H1 (cell line): ENCODE data around the gene PRKAB2. TPM values are rescaled to one million over a fixed set of nuclear protein-coding genes. Genes with fewer than 3 reads are reported as not detected.
"Not testable (repeated sequence)": the region's sequence is repeated elsewhere in the genome, so short reads cannot be mapped to it uniquely, and the experiment has no call there.

Experiments used
- CTCF ChIA-PET: fragments of 300-600 bp; sonication (Branson Sonifier 250); formaldehyde crosslinking; loops from one replicate; lab custom pipeline; 2021; ENCODE audit not compliant: partially characterized antibody; lab: Charles Lee
- POLR2A ChIA-PET: fragments of 300-600 bp; sonication (Branson Sonifier 250); formaldehyde crosslinking; loops from one replicate; lab custom pipeline; 2021; ENCODE audit warnings: inconsistent platforms; ENCODE audit not compliant: partially characterized antibody; lab: Charles Lee
- DNase-seq, 2 experiments: peaks; one replicate each; pipeline versions ENCODE4 v3.0.0 to v3.0.0-alpha.2; 2010 to 2022; ENCODE audit warnings: low spot score in 2 of 2, low read depth in 1 of 2, mixed read lengths in 1 of 2
- FAIRE-seq: peaks from 2 replicates; lab custom pipeline; 2011; peaks lifted over from hg19 to GRCh38; lab: Jason Lieb, UNC
- H2AFZ ChIP-seq: 2 replicates; pipeline ENCODE4 v1.8.1; 2012; ENCODE audit warnings: low read length, inconsistent platforms
- H2AK5ac ChIP-seq: 2 replicates; pipeline ENCODE4 v1.6.1; 2013; ENCODE audit warnings: low read depth, low read length
- H2BK120ac ChIP-seq: replicated peaks from 2 replicates; pipeline ENCODE3; 2013; ENCODE audit warnings: low read depth, low read length, inconsistent platforms
- H2BK12ac ChIP-seq: 2 replicates; pipeline ENCODE4 v1.6.1; 2013; ENCODE audit warnings: low read depth, low read length
- H2BK15ac ChIP-seq: 2 replicates; pipeline ENCODE4 v1.6.1; 2013; ENCODE audit warnings: low read length
- H2BK20ac ChIP-seq: 2 replicates; pipeline ENCODE4 v1.6.1; 2013; ENCODE audit warnings: low read length
- H2BK5ac ChIP-seq: 2 replicates; pipeline ENCODE4 v1.6.1; 2013; ENCODE audit warnings: low read depth, low read length
- H3K14ac ChIP-seq: 2 replicates; pipeline ENCODE4 v1.6.1; 2013; ENCODE audit warnings: inconsistent platforms; ENCODE audit not compliant: insufficient read length
- H3K18ac ChIP-seq: 2 replicates; pipeline ENCODE4 v1.6.1; 2013; ENCODE audit warnings: low read length; ENCODE audit errors: extremely low read depth
- H3K23ac ChIP-seq: 2 replicates; pipeline ENCODE4 v1.6.1; 2013; ENCODE audit warnings: inconsistent platforms; ENCODE audit not compliant: insufficient read length
- H3K23me2 ChIP-seq: 2 replicates; pipeline ENCODE4 v1.6.1; 2013; ENCODE audit warnings: low read depth, low read length
- H3K27ac ChIP-seq: 2 replicates; pipeline ENCODE4 v1.6.1; 2011; ENCODE audit warnings: low read depth, low read length, inconsistent platforms
- H3K27me3 ChIP-seq, 4 experiments: replicated peaks in 1 of 4; 1 replicate in 1 of 4; 2 replicates in 3 of 4; pipeline versions ENCODE4 v1.6.1 to v1.8.1; 2011 to 2013; ENCODE audit warnings: low read length in 3 of 4, mild to moderate bottlenecking in 3 of 4, inconsistent platforms in 2 of 4, mixed read lengths in 2 of 4, moderate library complexity in 1 of 4; ENCODE audit not compliant: control insufficient read depth in 3 of 4, insufficient read depth in 3 of 4; ENCODE audit errors: extremely low read depth in 1 of 4
- H3K36me3 ChIP-seq, 4 experiments: 2 replicates each; pipeline versions ENCODE4 v1.6.1 to v1.8.1; 2011 to 2013; ENCODE audit warnings: mild to moderate bottlenecking in 4 of 4, low read length in 3 of 4, moderate library complexity in 2 of 4, control low read depth in 1 of 4, inconsistent platforms in 1 of 4; ENCODE audit not compliant: insufficient read depth in 4 of 4, control insufficient read depth in 2 of 4
- H3K4ac ChIP-seq: replicated peaks from 2 replicates; pipeline ENCODE3; 2013; ENCODE audit warnings: low read length, low read depth, mixed read lengths, inconsistent platforms; ENCODE audit not compliant: insufficient read length
- H3K4me1 ChIP-seq, 4 experiments: replicated peaks in 1 of 4; 1 replicate in 1 of 4; 2 replicates in 3 of 4; pipeline versions ENCODE4 v1.6.1 to v1.8.1; 2011 to 2013; ENCODE audit warnings: low read length in 3 of 4, inconsistent platforms in 2 of 4, mixed read lengths in 1 of 4; ENCODE audit not compliant: insufficient read depth in 4 of 4, control insufficient read depth in 3 of 4
- H3K4me2 ChIP-seq, 2 experiments: 2 replicates each; pipeline versions ENCODE4 v1.6.1 to v1.8.1; 2011 to 2013; ENCODE audit warnings: low read depth in 2 of 2, low read length in 2 of 2, control low read depth in 1 of 2, inconsistent platforms in 1 of 2, mild to moderate bottlenecking in 1 of 2; ENCODE audit not compliant: insufficient read depth in 1 of 2
- H3K4me3 ChIP-seq, 4 experiments: fragments of 200-600, 300-600 bp in 1 of 4; sonication (generic), shearing (Covaris generic), sonication (Bioruptor Twin) in 1 of 4; 2 replicates each; pipeline versions ENCODE4 v1.5.1 to v1.8.1; 2011 to 2016; ENCODE audit warnings: low read length in 4 of 4, low read depth in 3 of 4, control low read depth in 2 of 4, inconsistent platforms in 2 of 4, mild to moderate bottlenecking in 2 of 4, mixed read lengths in 1 of 4, moderate library complexity in 1 of 4; ENCODE audit not compliant: insufficient read depth in 2 of 4; ENCODE audit errors: extremely low read depth in 1 of 4
- H3K56ac ChIP-seq: replicated peaks from 2 replicates; pipeline ENCODE3; 2013; ENCODE audit warnings: low read depth, mild to moderate bottlenecking, mixed read lengths, low read length, inconsistent platforms; ENCODE audit not compliant: insufficient read length
- H3K79me1 ChIP-seq: 2 replicates; pipeline ENCODE4 v1.6.1; 2013; ENCODE audit warnings: low read depth, low read length, control low read depth
- H3K79me2 ChIP-seq, 2 experiments: 2 replicates each; pipeline versions ENCODE4 v1.6.1 to v1.8.1; 2012 to 2013; ENCODE audit warnings: low read length in 2 of 2, mild to moderate bottlenecking in 2 of 2, inconsistent platforms in 1 of 2; ENCODE audit not compliant: insufficient read depth in 2 of 2, control insufficient read depth in 1 of 2
- H3K9ac ChIP-seq, 4 experiments: replicated peaks in 1 of 4; 1 replicate in 1 of 4; 2 replicates in 3 of 4; pipeline versions ENCODE4 v1.6.1 to v1.8.1; 2011 to 2013; ENCODE audit warnings: low read depth in 3 of 4, low read length in 3 of 4, control low read depth in 2 of 4, mild to moderate bottlenecking in 2 of 4, moderate library complexity in 2 of 4, inconsistent platforms in 1 of 4; ENCODE audit errors: extremely low read depth in 1 of 4
- H3K9me3 ChIP-seq, 2 experiments: 2 replicates each; pipeline versions ENCODE4 v1.6.1 to v1.8.1; 2012 to 2013; ENCODE audit warnings: mild to moderate bottlenecking in 2 of 2, moderate library complexity in 2 of 2, control low read depth in 1 of 2, inconsistent platforms in 1 of 2, low read depth in 1 of 2, low read length in 1 of 2, mixed read lengths in 1 of 2; ENCODE audit not compliant: insufficient read depth in 2 of 2
- H4K20me1 ChIP-seq, 2 experiments: replicated peaks in 1 of 2; 2 replicates each; pipeline versions ENCODE3 to v1.8.1; 2011 to 2013; ENCODE audit warnings: inconsistent platforms in 2 of 2, low read length in 2 of 2, mild to moderate bottlenecking in 1 of 2; ENCODE audit not compliant: insufficient read depth in 2 of 2, control insufficient read depth in 1 of 2
- H4K5ac ChIP-seq: 2 replicates; pipeline ENCODE4 v1.6.1; 2013; ENCODE audit warnings: low read length, low read depth, mixed read lengths, inconsistent platforms; ENCODE audit not compliant: insufficient read length
- H4K8ac ChIP-seq: 2 replicates; pipeline ENCODE4 v1.8.0; 2013; ENCODE audit warnings: mild to moderate bottlenecking, moderate library complexity, low read length, inconsistent platforms; ENCODE audit not compliant: insufficient read depth; ENCODE audit errors: extremely low read depth
- H4K91ac ChIP-seq: replicated peaks from 2 replicates; pipeline ENCODE3; 2013; ENCODE audit warnings: low read length, mixed read lengths, inconsistent platforms; ENCODE audit not compliant: insufficient read length
- WGBS, 2 experiments: shearing (Covaris generic) in 1 of 2; methylation state at CpG; one replicate each; pipeline versions ENCODE4 v1.1.6 to v1.1.7; 2013 to 2015; ENCODE audit warnings: low lambda C conversion rate in 2 of 2, mixed read lengths in 2 of 2, inconsistent platforms in 1 of 2, low coverage in 1 of 2, missing lambda C conversion rate in 1 of 2; ENCODE audit not compliant: insufficient replicate concordance in 2 of 2, insufficient coverage in 1 of 2, insufficient read length in 1 of 2; ENCODE audit errors: extremely low coverage in 1 of 2, missing lambda C conversion rate in 1 of 2; 5-methylcytosine and 5-hydroxymethylcytosine counted together
- polyA plus RNA-seq, 7 experiments: library from polyadenylated mRNA; depleted of rRNA in 3 of 7; stranded (reverse) in 5 of 7; unstranded in 2 of 7; fragments of >200 nt in 5 of 7; fragments of 200-250 nt in 2 of 7; gene quantifications; 1 replicate in 5 of 7; 2 replicates in 1 of 7; 4 replicates in 1 of 7; pipeline versions ENCODE4 v1.2.1 to v1.2.3, GENCODE V29; 2011 to 2013; ENCODE audit warnings: missing spikeins in 2 of 7, mixed read lengths in 2 of 7
- total RNA-seq: library from RNA; stranded (reverse); fragmentation: NEBNext Ultra II Directional; extraction: Animal tissue kit (Norgen Biotek cat#: 25700); gene quantifications from 2 replicates; pipeline ENCODE4 v1.2.1, GENCODE V29; 2021

The PRKAB2 gene
- total and polyA plus RNA-seq, 2 of the 8 experiments (the other 6 are each of a cell fraction or from before 2014, with no cell fraction given), result 15.0 to 18.9 TPM

DNA sequence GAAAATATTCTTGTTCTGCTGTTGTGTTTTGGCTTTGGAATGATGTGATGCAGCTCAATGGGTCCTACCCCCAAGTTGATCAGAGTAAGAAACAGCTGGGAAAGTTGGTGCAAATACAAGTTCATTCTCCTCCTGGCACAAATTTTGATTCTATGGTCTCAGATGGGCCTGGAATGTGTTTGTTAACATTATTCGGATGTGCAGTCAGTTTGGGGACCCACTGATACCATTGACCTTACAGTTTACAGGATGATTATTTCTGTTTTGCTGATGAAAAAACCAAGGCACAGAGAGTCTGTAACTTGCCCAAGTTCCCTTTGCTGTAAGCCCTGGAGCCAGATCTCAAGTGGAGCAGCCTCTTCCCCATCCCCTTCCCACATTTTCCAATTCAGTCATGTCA lies 41.5 kb downstream of the PRKAB2 start:
- H3K36me3 ChIP-seq, H3K18ac ChIP-seq, H4K20me1 ChIP-seq, CTCF ChIA-PET, H3K4me3 ChIP-seq, H3K9ac ChIP-seq, H3K27ac ChIP-seq, DNase-seq, H4K5ac ChIP-seq, H3K4ac ChIP-seq, H4K91ac ChIP-seq, H3K79me2 ChIP-seq, H2AK5ac ChIP-seq, H2BK15ac ChIP-seq, H2BK5ac ChIP-seq, H3K4me1 ChIP-seq, H3K14ac ChIP-seq, H4K8ac ChIP-seq, H3K27me3 ChIP-seq, FAIRE-seq, H2BK20ac ChIP-seq, H2BK120ac ChIP-seq, H3K79me1 ChIP-seq, H2BK12ac ChIP-seq, H3K4me2 ChIP-seq, H3K23ac ChIP-seq, H3K56ac ChIP-seq, H2AFZ ChIP-seq, H3K23me2 ChIP-seq, H3K9me3 ChIP-seq: not testable (repeated sequence)
- POLR2A ChIA-PET, result interaction anchor here (0.6 to 0.9 kb wide), 2 partner anchors 41 to 46 kb away, joined by 3 read pairs; no protein-coding TSS in a partner anchor
- 91% methylated on average over 1 of the region's 1 CpG; no CpG with 5 or more reads in 1 of the 2 experiments for WGBS, 2 experiments
